NCI-H2227 (cell line): ENCODE measurements around the gene SBF2.

ENCODE experiments used
- DNase-seq: peaks from one replicate; lab custom pipeline; 2025; ENCODE audit not compliant: unreplicated experiment; lab: John Stamatoyannopoulos, UW

Gene SBF2

GRCh38 chr11:10317776-10318526 is 23.9 kb upstream of the SBF2 start:
- DNase-seq, result no peak

DNA sequence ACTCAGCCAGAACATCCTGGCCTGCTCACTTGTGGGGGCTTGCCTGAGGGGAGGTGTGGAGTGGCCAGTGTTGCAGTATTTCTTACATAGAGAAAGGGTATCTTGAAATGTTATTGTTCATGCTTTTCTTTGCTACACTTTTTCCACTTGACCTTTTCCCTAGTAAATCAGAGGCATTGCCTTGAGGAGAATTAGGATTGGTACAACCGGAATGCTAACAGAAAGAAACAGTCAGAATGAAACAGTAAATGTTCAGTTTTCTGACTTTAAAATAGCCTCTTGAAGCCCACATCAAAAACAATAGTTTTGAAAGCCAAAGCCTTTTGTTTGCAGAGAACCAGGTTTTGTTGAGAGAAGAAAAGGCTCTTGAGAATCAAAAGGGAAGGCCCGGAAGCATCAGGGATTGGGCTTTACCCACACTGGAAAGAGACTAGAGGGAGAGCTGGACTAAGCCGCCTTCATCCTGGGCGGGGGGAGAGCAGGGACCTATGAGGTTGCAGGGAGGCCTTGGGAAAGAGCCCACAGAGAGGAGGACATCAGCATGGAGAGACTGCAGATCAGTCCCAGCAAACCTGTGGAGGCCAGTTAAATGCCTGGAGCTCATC is 23.2 kb upstream of the SBF2 start:
- peak; percentile 13 for DNase-seq

DNA sequence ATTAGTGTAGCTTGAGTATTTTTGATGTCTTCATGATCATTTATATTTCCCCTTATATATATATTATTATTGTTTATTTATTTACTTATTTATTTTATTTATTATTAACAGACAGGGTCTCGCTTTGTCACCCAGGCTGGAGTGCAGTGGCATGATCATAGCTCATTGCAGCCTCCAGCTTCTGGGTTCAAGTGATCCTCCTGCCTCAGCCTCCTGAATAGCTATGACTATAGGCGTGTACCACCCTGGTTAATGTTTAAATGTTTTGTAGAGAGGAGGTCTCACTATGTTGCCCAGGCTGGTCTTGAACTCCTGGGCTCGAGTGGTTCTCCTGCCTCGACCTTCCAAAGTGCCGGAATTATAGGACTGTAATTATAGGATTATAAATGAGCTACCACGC is 21.1 kb upstream of the SBF2 start:
- DNase-seq, result no peak

DNA sequence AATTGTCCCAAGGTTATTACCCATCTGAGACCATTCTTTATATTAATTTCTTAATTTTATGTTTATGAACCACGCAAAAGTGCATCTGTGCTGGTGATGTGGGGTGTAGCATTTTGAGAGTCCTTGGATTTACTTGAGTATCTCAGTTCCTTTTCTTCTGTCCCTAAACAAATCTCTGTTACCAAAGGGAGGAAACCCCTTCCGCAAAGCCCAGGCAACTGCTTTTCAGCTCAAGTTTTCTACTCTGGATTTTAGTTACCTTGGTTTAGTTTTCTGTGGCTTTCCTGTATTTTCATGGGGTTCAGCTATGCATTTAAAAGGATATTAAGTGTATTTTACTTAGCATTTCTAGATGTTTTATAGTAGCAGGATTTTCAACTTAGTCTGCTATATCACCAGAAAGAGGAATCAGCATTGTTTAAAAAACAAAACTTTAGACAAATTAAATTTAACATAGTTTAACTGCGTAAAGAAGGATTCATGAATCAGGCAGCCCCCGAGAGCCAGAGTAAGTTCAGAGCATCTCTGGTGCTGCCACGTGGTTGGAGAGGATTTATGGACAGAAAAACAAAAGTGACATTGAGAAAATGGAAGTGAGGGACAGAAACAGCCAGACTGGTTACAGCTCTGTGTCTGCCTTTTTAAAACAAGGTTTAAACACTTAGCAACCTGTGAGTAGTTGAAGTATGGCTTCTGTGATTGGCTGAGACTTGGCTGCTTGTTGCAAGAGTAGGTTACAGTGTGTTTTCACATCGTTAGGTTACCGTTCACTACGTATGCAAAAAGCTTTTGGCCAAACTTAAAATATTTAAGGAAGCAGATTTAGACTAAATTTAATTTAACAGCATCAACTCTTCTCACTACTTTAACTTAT is 20.4 kb upstream of the SBF2 start:
- DNase-seq, result peak; percentile 62

DNA sequence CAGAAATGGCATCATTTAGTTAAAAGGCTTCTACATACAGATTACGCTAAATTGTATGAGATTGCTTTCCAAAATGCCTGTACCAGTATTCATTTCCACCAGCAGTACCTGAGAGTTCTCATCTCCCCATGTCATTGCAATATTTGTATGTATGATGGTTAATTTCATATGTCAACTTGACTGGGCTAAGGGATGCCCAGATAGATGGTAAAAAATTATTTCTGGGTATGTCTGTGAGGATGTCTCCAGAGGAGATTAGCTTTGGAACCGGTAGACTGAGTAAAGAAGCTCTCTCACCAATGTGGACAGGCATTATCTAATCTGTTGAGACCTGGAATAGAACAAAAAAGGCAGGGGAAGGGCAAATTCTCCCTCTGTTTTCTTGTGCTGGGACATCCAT is 17.8 kb upstream of the SBF2 start:
- no peak for DNase-seq

DNA sequence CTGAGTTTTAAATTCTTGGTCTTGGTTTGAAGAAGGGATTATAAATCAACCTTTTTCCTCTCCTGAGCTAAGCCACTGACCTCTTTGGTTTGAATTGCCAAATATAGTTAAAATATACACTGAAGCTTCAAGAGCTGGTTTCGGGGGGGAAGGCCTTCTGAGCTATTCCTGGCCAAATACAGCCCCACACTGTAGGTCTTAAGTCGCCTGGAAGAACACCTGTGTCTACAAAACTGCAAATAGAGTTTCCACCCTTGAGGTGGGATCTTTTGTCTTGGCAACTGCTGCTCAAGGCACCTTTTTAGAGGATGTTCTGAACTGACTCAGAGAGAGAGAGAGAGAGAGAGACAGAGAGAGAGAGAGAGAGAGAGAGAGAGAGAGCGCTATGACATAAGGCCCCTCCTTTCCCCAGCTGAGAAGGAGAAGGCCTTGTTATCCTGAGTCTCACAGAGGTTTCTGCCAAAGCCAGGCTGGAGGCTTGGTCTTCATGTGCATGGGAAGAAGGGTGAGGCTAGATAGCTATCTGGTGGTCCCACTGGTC is 16.4 kb upstream of the SBF2 start:
- DNase-seq, result no peak

DNA sequence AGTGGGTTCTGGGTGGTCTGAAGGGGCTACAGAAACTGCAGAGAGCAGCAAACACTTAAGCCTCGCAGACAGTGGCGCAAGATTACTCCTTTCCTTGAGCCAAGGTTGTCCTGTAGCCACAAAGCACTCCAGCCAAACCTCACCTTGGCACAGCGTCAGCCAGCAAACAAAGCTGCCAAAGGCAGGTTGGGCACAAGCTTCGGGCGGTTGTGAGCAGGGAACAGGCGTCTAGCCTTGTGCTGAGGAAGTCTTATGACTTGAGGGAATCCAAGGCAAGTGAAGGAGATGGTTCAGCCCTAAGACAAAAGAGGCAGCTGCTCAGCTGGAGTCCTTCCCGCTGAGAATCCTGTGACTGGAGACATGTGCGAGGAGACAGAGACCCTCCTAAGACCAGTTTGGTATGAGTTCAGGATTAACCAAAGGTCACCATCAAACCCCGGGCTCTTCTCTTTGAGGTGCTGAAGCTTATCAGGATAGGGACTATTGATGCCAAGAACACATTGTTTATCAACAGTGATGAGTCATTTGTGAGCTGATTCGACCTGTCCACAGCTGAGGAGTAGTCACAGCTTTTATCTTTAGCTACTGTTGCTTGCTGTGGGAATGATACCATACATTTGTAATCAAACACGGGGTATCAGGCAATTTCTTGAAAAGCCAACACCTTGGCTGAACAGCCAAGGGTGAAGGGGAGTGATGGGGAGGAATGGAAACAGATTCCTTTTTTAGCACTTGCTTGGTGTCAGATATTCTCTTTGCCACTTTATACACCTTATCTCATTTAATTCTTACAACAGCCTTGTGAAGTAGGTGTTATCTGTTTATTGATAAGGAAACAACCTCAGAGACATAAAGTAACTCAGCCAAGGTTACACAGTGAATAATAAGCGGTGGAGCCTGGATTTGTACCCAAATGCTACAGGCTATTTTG is 15.4 kb upstream of the SBF2 start:
- no peak for DNase-seq

GRCh38 chr11:10308201-10308954 is 14.4 kb upstream of the SBF2 start:
- DNase-seq, result no peak

DNA sequence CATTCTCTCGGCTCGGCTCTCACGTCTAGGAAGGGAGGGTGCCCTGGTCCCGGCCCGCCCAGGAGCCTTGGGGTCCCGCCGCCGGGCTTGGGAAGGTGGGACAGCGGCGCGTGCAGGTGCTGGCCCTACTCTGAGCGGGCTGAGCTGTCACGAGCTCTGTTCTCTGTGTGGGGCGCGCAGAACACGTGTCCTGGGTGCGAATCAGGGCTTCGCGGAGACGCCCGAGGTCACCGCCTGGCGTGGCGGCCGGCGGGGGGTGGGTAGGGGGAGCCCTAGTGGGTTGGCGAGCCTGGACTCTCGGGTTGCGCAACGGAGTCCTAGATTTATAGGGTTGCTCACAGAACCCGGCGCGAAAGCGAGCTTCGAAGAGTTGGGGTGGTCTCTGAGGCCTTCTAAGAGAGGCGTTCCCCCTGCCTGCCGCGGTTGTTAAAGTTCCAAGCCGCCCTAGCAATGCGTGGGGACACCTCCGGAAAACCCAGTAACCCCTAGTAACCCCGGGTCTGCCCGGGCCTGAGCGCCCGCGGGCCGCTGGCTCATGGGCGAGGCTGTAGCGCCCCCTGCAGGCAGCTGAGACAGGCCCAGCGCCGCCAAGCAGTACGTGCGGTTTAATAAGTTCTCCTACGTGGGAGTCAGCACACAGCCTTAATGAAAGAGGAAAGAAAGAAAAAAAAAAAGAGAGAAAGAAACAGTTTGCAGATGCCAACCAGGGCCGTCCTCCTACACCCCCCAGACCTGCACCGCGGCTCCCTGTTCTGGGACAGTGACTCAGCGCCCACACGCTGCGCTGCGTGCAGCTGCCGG is 13.6 kb upstream of the SBF2 start:
- peak; percentile 84 for DNase-seq

GRCh38 chr11:10307022-10307399 is 13.0 kb upstream of the SBF2 start:
- DNase-seq, result no peak

GRCh38 chr11:10305964-10306918 is 12.2 kb upstream of the SBF2 start:
- DNase-seq, result no peak

GRCh38 chr11:10305262-10305963 is 11.4 kb upstream of the SBF2 start:
- peak; percentile 26 for DNase-seq

GRCh38 chr11:10304495-10305261 is 10.7 kb upstream of the SBF2 start, which contains the start of gene ADM:
Gene ADM (plus strand): TSS chr11:10305073. CDS start chr11:10305701, 628 bp downstream.
- DNase-seq, result peak; percentile 69

DNA sequence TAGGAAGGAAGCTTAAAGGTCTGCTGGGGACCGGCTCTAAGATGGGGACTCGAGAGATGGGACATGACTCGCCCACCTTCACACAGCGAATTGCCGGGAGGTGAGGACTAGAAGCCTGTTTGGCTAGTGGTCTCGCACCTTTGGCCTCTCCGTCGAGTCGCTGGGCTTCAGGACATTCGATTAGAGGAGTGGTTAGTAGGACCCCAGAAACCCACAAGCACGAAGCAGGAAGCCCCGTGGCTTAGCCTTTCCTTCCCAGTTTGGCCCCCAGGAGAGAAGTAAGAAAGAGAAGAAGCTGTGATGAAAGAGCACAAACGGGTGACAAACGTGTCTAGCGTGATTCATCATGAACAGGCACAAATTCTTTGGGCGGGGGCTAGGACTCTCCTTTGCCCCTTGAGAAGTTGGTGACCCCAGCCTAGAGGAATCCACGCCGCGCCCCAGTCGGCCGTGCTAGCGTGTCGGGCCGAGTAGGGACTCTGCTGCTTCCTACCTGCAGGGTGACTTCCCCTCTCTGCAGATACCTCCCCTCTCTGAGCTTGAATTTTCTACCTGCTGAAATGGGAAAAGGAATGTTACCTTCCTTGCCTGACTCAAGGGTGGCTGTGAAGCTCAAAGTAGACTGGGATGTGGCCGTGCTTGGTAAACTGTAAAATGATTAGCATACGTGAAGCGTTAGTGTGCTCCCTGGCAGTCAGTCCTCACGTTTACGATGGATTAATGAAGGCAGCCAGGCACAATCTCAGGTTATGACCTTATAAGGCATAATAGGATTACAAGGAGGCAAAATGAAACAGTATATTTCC is 9.7 kb upstream of the SBF2 start:
- no peak for DNase-seq

DNA sequence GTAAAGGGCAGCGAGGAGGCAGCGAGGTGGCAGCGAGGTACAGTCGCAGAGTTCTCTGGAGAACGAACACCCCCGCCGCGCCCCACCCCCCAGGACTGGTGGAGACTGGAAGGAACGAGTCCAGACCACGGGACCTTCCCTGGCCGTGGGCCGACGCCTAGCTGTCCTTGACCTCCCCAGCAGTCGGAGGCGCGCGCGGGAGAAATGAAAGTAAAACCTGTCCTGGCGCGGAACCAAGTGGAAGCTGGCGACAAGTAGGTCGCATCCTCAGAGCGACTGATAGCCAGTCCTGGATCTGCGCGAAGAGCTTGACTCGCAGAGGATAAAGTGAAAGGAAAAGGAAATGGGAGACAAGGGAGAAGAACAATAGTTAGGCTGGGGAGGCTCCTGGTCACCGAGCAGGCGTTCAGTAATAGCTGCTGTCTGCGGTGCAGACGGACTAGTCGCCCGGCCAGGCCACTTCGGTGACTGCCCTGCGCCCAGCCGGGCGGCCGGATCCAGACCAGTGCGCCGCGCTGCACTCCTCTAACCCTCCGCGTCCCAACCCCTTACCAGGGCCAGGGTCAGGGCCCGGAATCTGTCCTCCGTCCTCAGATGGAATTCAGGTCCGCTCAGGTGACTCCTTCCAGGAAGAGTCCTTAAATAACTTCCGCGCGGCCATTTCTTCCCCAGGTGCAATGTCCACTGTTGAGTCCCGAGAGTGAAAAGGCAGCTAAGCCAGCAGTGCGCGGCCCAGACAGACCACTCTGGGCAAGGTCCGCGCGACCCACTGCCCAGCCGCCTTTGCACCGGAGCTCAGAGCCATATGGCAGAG is 8.9 kb upstream of the SBF2 start:
- DNase-seq, result peak; percentile 31
